ENCODE measurements around the gene GRK2. TPM values are rescaled to one million over a fixed set of nuclear protein-coding genes. Genes with fewer than 3 reads are reported as not detected.

GRK2 gene
- total RNA-seq, 1 donor from 2014 or later = 53.1 TPM

DNA sequence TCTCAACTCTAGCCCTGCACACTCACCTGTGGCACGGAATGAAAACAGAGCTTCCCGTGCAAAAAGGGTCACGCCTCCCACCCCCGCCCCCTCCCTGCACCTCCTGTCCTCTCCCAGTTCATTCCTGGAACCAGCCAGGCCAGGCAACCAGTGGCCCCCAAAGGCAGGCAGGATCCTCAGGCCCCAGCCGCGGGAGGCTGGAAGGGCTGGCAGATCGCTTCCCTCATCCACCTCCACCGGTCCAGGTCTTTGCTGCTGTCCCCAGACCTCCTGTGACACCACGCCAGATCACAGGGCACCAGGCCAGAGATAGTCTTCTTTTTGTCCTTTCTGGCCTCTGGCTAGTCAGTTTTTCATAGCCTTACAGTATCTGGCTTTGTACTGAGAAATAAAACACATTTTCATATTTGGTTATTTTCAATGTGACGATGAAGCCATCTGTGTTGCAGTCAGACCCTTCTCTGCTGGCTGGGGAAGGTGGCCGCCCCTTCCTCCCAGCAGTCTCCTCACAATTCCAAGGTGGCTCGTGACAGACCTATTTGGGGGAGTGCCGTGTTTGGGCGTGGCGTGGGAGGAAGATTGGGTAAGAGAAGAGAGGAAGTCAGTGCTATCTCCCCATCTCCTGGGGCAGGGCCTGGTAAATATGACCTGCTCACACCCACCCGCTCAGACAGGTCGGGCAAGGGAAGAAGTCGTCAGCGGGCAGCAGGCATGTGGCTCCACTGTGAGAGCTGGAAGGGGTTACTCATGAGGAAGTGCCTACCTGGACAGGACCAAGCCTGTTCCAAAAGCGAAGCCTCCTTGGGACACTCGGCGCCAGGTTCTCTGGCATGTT, 46.1 kb downstream of the GRK2 start:
- no peak for DNase-seq (ENCODE audit: extremely low spot score, unreplicated experiment)
- Mint-ChIP-seq H3K27me3 (no peaks in the 10 kb centered on the region), H3K27ac (peak overlapping the region; percentile 97), H3K4me1 (ENCODE audit: unreplicated experiment) (peaks cover 14% of the 10 kb centered on the region), H3K36me3 (no peaks in the 10 kb centered on the region), H3K9me3 (no peaks in the 10 kb centered on the region), H3K4me3 (peak overlapping the region; percentile 63)
- TF ChIP-seq, protein P1, sequence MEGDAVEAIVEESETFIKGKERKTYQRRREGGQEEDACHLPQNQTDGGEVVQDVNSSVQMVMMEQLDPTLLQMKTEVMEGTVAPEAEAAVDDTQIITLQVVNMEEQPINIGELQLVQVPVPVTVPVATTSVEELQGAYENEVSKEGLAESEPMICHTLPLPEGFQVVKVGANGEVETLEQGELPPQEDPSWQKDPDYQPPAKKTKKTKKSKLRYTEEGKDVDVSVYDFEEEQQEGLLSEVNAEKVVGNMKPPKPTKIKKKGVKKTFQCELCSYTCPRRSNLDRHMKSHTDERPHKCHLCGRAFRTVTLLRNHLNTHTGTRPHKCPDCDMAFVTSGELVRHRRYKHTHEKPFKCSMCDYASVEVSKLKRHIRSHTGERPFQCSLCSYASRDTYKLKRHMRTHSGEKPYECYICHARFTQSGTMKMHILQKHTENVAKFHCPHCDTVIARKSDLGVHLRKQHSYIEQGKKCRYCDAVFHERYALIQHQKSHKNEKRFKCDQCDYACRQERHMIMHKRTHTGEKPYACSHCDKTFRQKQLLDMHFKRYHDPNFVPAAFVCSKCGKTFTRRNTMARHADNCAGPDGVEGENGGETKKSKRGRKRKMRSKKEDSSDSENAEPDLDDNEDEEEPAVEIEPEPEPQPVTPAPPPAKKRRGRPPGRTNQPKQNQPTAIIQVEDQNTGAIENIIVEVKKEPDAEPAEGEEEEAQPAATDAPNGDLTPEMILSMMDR (conservative IDR thresholded peaks at IDR 0.05) = no peak

DNA sequence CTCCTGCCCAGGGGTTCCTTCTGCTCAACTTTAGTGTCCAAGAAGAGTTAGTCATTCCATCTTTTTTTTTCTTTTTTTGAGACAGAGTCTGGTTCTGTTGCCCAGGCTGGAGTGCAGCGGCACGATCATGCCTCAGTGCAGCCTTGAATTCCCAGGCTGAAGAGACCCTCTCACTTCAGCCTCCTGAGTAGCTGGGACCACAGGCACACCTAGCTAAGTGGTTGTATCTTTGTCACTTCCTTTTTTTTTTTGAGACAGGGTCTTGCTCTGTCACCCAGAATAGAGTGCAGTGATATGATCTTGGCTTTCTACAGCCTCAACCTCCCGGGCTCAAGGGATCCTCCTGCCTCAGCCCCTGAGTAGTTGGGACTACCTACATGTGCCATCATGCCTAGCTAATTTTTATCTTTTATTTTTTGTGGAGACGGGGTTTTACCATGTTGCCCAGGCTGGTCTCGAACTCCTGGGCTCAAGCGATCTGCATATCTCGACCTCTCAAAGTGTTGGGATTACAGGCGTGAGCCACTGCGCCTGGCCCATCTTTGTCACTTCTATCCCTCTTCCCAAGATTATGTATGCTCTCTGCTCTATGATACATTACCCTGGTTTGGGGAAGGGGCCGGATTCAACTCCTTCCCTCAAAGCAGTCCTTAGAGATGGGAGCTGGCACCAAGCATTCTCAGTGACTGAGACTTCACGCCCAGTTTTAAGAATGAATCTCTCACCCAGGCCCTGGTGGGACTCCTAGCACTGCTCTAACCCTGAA, 47.0 kb downstream of the GRK2 start:
- Mint-ChIP-seq H3K4me3 (no peak overlapping the region), H3K27me3 (no peaks in the 10 kb centered on the region), H3K9me3 (no peaks in the 10 kb centered on the region), H3K4me1 (ENCODE audit: unreplicated experiment) (peaks cover 15% of the 10 kb centered on the region), H3K36me3 (no peaks in the 10 kb centered on the region), H3K27ac (peak overlapping the region; percentile 97)
- TF ChIP-seq, protein P1 (conservative IDR thresholded peaks at IDR 0.05) = no peak
- no peak for DNase-seq (ENCODE audit: extremely low spot score, unreplicated experiment)

DNA sequence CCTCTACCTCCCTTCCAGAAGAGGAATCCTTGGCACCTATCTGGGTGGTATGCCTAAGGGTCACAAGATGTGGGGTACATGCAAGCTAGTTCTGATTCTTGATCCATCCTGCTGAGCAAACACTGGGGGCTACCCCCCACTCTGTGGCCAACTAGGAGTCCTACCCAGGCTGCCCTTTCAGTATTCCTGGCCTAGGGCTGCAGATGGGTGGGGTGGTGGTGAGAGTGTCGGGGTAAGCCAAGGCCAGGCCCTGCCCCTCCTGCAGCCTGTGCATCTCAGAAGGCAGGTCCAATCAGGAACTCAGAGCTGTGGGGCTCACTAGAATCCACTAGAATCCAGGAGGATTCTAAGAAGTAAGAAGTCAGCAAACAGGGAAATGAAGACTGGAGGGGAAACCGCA, 47.9 kb downstream of the GRK2 start:
- peak overlapping the region; percentile 6 for H3K4me3 Mint-ChIP-seq
- TF ChIP-seq, protein P1 (conservative IDR thresholded peaks at IDR 0.05) = no peak
- no peak for DNase-seq (ENCODE audit: extremely low spot score, unreplicated experiment)
- peaks cover 3% of the 10 kb centered on the region for H3K27me3 Mint-ChIP-seq
- H3K9me3 Mint-ChIP-seq = no peaks in the 10 kb centered on the region
- H3K36me3 Mint-ChIP-seq = no peaks in the 10 kb centered on the region
- peak overlapping the region; percentile 97 for H3K27ac Mint-ChIP-seq
- H3K4me1 Mint-ChIP-seq (ENCODE audit: unreplicated experiment) = peaks cover 19% of the 10 kb centered on the region

DNA sequence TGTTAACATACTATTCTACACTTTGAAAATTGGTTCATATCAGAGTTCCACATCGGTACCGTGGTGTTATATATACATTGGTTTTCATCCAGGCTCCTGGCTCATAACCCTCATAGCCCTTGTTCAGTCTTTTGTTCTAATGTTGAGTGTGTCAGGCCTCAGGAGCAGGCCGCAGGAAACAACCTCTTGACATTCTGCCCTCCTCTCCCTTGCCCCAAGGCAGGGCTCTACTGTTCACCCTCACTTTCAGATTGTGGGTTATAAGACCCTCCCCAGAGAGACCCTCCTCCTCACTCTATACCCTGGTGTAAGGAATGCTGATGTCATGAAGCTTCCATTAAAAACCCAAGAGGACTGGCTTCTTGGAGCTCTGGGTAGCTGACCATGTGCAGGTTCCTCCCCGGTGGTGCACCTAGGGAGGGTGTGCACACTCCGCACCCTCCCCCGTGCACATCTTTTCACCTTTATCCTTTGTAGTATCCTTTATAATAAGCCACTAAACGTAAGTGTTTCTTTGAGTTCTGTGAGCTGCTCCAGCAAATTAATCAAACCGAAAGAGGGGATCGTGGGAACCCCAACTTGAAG, 49.1 kb downstream of the GRK2 start:
- peaks cover 3% of the 10 kb centered on the region for H3K27me3 Mint-ChIP-seq
- H3K36me3 Mint-ChIP-seq = no peaks in the 10 kb centered on the region
- H3K27ac Mint-ChIP-seq = peak overlapping the region; percentile 81
- H3K9me3 Mint-ChIP-seq = no peaks in the 10 kb centered on the region
- TF ChIP-seq, protein P1 (conservative IDR thresholded peaks at IDR 0.05) = no peak
- peak overlapping the region; percentile 78 for H3K4me3 Mint-ChIP-seq
- H3K4me1 Mint-ChIP-seq (ENCODE audit: unreplicated experiment) = peaks cover 19% of the 10 kb centered on the region
- no peak for DNase-seq (ENCODE audit: extremely low spot score, unreplicated experiment)

DNA sequence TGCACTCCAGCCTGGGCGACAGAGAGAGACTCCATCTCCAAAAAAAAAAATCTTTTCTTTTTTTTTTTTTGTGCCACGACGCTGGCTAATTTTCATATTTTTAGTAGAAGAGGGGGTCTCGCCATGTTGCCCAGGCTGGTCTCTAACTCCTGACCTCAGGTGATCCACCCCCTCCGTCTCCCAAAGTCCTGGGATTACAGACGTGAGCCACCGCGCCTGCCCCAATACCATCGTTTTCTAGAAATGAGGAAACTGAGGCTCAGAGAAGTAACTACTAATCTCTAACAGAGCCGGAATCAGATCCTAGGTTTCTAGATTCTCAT, 50.6 kb downstream of the GRK2 start:
- no peak for DNase-seq (ENCODE audit: extremely low spot score, unreplicated experiment)
- Mint-ChIP-seq H3K4me1 (ENCODE audit: unreplicated experiment) (peaks cover 19% of the 10 kb centered on the region), H3K4me3 (peak overlapping the region; percentile 98), H3K27ac (peak overlapping the region; percentile 97), H3K9me3 (no peaks in the 10 kb centered on the region), H3K27me3 (peaks cover 3% of the 10 kb centered on the region), H3K36me3 (no peaks in the 10 kb centered on the region)
- TF ChIP-seq, protein P1 (conservative IDR thresholded peaks at IDR 0.05) = no peak
